ENCODE measurements around the gene MRPL12.
A peak's percentile ranks its signal among the peaks of the same experiment; 100 is the strongest.
"Not testable (repeated sequence)": the region's sequence is repeated elsewhere in the genome, so short reads cannot be mapped to it uniquely, and the experiment has no call there.

MRPL12 gene

DNA sequence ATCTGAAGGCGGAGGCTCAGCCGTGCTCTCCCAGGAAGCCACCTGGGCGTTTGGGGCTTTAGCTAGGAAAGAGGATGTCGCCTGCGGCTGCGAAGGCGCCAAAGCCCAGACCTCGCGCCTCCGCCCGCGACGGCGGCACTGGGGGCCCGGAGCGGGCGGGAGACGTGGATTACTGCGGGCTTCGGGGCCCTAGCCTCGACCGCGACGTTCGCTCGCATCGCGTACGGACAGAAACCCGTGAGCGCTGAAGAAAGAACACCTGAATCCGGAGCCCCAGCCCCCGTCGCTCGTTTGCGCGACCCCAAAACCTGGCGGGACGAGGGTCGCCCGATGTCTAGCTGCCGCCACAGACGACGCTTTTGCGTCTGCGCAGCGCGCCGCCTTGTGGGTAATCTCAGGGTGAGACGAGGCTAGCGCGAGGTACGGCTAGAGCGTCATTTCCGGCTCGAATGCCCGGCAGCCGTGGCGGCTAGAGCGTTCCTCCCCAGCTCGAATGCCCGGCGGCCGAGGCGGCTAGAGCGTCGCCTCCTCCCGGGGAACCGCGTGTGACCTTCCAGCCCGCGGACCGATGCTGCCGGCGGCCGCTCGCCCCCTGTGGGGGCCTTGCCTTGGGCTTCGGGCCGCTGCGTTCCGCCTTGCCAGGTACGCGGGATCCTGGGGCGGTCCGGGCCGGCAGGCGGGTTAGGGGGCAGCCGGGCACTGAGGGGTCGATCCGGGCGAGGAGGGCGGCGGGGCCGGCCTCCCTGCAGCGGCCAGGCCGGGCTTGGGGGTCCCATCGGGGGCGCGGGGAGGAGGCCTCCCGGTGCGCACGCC is at the start of gene MRPL12:
TSS of gene MRPL12 (plus strand) at position 434 of the 813 bp plus-strand sequence. CDS start at position 569, 135 bp downstream.
- DNase-seq = peak; percentile 92

DNA sequence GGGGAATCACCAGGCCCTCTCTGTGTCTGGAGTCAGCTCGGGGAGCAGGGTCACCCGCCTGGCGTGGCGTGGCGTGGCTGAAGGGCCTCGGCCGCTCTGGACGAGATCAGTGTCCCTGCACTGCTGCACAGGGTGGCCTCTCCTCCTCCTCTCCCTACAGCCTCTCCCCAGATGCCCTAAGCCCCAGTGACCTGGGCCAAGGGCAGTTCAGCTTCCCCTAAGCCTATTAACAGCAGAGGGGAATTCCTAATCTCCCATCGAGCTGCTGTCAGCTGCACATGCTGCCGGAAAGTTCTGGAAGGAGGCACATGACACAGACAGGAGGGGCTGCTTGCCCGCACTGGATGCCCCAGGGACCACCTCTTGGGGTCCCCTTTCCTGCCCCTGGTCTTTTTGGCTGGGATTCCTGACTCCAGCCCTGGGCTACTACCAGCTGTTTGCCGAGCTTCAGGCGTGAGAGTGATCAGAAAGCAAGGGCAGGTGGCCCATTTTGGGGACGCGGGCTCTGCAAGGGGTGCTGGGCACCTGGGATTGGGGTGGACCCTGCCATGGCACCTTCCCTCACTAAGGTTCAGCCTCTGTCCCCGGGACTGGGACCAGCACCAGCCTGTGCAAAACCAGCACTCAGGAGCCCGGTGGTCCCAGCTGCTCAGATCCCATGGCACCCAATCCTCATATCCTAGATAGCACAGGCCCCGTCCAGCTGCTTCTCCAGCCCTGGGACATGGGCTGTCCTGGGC is 47.6 kb upstream of the MRPL12 start:
- no peak for DNase-seq

- no peak for DNase-seq
Observed at GRCh38 chr17:81656118-81656743, 46.9 kb upstream of the MRPL12 start, which contains the start of gene PDE6G. Gene PDE6G (minus strand): TSS chr17:81656542. CDS start chr17:81653305, 3,237 bp downstream.

GRCh38 chr17:81656835-81657234 is 46.3 kb upstream of the MRPL12 start:
- no peak for DNase-seq

DNA sequence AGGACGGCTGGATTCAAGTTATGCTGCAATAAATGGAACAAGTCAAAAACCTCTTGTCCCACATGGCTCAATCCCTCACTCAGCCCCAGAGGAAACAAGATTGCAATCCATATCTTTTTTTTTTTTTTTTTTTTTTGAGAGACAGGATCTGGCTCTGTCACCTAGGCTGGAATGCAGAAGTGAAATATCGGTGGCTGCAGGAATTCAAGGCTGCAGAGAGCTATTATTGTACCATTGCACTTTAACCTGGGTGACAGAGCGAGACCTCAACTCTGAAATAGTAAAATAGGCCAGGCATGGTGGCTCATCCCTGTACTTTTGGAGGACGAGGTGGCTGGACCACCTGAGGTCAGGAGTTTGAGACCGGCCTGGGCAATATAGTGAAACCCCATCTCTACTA is 44.1 kb upstream of the MRPL12 start:
- no peak for DNase-seq

- no peak for DNase-seq
Observed at GRCh38 chr17:81660441-81660840, 42.7 kb upstream of the MRPL12 start.

DNA sequence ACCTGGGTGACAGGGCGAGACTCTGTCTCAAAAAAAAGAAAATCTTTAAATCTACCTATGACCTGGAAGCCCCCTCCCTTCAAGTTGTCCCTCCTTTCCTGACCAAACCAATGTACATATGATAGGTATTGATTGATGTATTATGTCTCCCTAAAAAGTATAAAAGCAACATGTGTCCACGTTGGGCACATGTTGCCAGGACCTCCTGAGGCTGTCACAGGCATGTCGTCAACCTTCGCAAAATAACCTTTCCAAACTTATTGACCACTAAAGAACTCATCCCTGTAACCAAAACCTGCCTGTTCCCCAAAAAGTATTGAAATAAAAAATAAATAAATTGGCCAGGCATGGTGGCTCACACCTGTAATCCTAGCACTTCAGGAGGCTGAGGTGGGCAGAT is 41.2 kb upstream of the MRPL12 start:
- no peak for DNase-seq

- DNase-seq = no peak
Observed at GRCh38 chr17:81664051-81664470, 39.1 kb upstream of the MRPL12 start.

- DNase-seq = peak; percentile 7
Observed at GRCh38 chr17:81665205-81666091, 37.7 kb upstream of the MRPL12 start.

- DNase-seq = peak; percentile 24
Observed at GRCh38 chr17:81666092-81666341, 37.1 kb upstream of the MRPL12 start.

GRCh38 chr17:81666342-81667191 is 36.6 kb upstream of the MRPL12 start, which contains the start of the genes CCDC137 and OXLD1:
Gene CCDC137 (plus strand): TSS chr17:81666737. CDS start chr17:81666767, 30 bp downstream.
Gene OXLD1 (minus strand): TSS chr17:81666605. CDS start chr17:81666577, 28 bp downstream.
- peak; percentile 94 for DNase-seq

DNA sequence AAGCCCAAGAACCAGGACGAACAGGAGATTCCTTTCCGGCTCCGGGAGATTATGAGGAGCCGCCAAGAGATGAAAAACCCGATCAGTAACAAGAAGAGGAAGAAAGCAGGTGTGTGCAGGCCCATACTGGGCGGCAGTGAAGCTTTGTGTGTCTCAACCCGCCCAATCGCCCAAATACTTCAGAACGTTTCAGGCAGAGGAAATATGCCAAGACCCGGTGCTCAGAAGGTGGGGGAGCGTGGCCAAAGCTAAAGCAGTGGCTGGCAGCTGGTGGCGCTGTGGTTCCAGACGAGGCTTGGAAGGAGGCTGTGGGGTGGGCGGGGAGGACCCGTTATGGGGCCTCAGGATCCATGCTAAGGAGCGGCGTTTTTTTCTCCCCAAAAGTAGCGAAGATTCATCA is 35.4 kb upstream of the MRPL12 start:
- DNase-seq = no peak

- no peak for DNase-seq
Observed at GRCh38 chr17:81672504-81672903, 30.7 kb upstream of the MRPL12 start.

- DNase-seq = no peak
Observed at GRCh38 chr17:81672954-81673353, 30.2 kb upstream of the MRPL12 start.

GRCh38 chr17:81673561-81674258 is 29.5 kb upstream of the MRPL12 start:
- DNase-seq = no peak

GRCh38 chr17:81675515-81676221 is 27.5 kb upstream of the MRPL12 start:
- not testable (repeated sequence) for DNase-seq

GRCh38 chr17:81676906-81677305 is 26.3 kb upstream of the MRPL12 start:
- DNase-seq = peak; percentile 21

DNA sequence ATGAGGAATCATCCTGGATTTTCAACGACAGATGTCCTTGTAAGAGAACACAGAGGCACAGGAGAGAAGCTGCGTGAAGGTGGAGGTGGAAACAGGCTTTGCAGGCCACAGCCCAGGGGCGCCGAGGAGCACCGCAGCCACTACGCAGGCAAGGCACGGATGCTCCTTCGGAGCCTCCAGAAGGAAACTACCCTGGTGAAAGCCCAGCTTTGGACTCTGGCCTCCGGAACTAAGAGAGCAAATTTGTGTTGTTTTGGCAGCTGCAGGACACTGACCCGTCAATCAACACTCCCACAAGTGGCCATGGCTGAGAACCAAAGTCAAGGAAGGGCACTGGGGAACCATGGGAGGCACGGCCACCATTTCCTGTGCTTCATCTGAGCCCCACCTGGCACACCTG is 23.0 kb upstream of the MRPL12 start:
- DNase-seq = no peak

- DNase-seq = peak; percentile 80
Observed at GRCh38 chr17:81681672-81682071, 21.5 kb upstream of the MRPL12 start.

DNA sequence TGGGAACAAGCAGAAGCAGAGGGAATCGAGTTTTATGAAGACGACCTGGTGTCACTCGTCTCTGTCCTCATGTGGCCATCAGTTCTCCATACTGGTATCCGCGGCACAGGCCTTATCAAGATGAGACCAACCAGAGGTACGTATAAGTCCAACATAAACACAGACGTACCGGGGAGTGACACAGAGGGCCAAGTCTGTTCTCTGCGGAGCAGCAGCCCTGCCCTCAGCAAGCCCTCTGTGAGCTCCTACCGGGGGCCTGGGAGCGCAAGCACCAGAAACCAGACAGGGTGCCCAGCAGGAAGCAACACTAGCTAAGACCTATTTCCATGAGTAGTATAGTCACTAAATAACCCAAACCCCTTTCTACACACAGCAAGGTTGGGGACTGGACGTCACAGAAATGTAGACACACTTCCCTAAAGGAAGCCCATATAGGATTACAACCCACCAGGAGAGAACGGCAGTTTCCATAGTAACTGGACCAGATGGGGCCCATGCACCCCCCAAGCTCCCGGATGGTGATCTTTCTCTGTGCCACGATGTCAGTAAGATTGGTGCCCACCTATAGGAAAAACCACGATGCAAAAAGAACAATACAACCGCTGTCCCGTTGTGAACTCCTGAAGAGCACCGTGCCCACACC is 20.5 kb upstream of the MRPL12 start:
- DNase-seq = peak; percentile 9

Measured in NCI-H1092 treated with DMSO at 0.1 percent for 48 hours (cell line).